ENCODE results near the gene PRPF38B.

DNA sequence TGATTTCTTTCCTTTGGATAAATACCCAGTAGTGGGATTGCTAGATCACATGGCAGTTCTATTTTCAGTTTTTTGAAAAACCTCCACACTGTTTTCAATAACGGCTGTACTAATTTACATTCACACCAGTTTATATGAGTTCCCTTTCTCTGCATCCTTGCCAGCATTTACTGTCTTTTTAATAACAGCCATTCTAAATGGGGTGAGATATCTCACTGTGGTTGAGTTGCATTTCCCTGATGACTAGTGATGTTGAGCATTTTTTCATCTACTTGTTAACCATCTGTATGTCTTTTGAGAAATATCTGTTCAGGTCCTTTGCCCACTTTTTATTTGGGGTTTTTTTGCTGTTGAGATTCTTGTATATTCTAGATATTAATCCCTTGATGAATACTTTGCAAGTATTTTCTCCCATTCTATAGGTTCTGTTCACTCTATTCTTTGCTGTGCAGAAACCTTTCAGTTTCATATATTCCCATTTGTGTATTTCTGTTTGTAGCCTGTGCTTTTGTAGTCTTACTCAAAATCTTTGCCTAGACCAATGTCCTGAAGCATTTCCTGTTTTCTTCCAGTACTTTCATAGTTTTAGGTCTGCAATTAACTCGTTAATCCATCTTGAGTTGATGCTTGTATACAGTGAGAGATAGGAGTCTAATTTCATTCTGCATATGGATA lies 38.5 kb upstream of the PRPF38B start:
- TF ChIP-seq SUZ12 (IDR thresholded peaks at IDR 0.05; ENCODE audit: extremely low read depth, insufficient read depth, insufficient read length) (no peak), ZNF274 (IDR thresholded peaks at IDR 0.05; ENCODE audit: low read depth, low read length) (no peak)
